Sigmoid colon (tissue), 7 donors: ENCODE measurements around the gene GAREM1. TPM values are rescaled to one million over a fixed set of nuclear protein-coding genes. Genes with fewer than 3 reads are reported as not detected.

ENCODE experiments used
- DNase-seq: peaks from one replicate; pipeline ENCODE4 v3.0.0-alpha.2; 2019
- H3K27ac ChIP-seq, 4 donors: fragments of 200-600 bp; sonication (generic); one replicate each; pipeline ENCODE4 v1.5.1; 2016 to 2019; ENCODE audit warnings: mild to moderate bottlenecking in 1 of 4
- H3K27me3 ChIP-seq, 3 donors: fragments of 200-600 bp; sonication (generic); one replicate each; pipeline ENCODE4 v1.5.1; 2019; ENCODE audit warnings: mild to moderate bottlenecking in 1 of 3
- H3K36me3 ChIP-seq, 4 donors: fragments of 200-600 bp; sonication (generic); one replicate each; pipeline ENCODE4 v1.5.1; 2016 to 2019
- H3K4me1 ChIP-seq, 4 donors: fragments of 200-600 bp; sonication (generic); one replicate each; pipeline ENCODE4 v1.5.1; 2017 to 2019
- H3K4me3 ChIP-seq, 4 donors: fragments of 200-600 bp; sonication (generic); one replicate each; pipeline ENCODE4 v1.5.1; 2017 to 2019; ENCODE audit warnings: mild to moderate bottlenecking in 2 of 4, moderate library complexity in 1 of 4
- H3K9me3 ChIP-seq, 4 donors: fragments of 200-600 bp in 3 of 4; sonication (generic) in 3 of 4; one replicate each; pipeline versions ENCODE4 v1.5.1 to v1.6.1; 2013 to 2019
- CTCF ChIP-seq, 4 experiments: fragments of 450-650 bp in 3 of 4; fragments of 200-600 bp in 1 of 4; IDR thresholded peaks; one replicate each; pipeline ENCODE4 v1.5.1; 2016 to 2019; ENCODE audit warnings: antibody characterized with exemption in 4 of 4, mild to moderate bottlenecking in 3 of 4, moderate library complexity in 2 of 4
- EP300 ChIP-seq, 4 donors: sonication (generic); formaldehyde crosslinking; IDR thresholded peaks; one replicate each; pipeline ENCODE4 v1.6.1; 2017; ENCODE audit warnings: antibody characterized with exemption in 4 of 4
- POLR2A ChIP-seq, 2 donors: fragments of 450-650 bp; IDR thresholded peaks; one replicate each; pipeline ENCODE4 v1.6.1; 2016; ENCODE audit warnings: antibody characterized with exemption in 2 of 2, mild to moderate bottlenecking in 2 of 2, moderate library complexity in 2 of 2
- POLR2AphosphoS5 ChIP-seq, 4 donors: sonication (generic); formaldehyde crosslinking; IDR thresholded peaks; one replicate each; pipeline ENCODE4 v1.6.1; 2017; ENCODE audit warnings: antibody characterized with exemption in 4 of 4
- WGBS, 2 donors: extraction: QIAGEN DNeasy Blood & Tissue Kit; methylation state at CpG; one replicate each; pipeline ENCODE4 v1.1.7; 2013; 5-methylcytosine and 5-hydroxymethylcytosine counted together
- intact Hi-C: fragments of 100-400 bp; cut with DNase I; formaldehyde crosslinking; loops from one replicate; pipeline ENCODE4 v1.15.1; 2023
- polyA plus RNA-seq, 3 donors: library from polyadenylated mRNA; stranded (reverse); fragments of 200-250 nt; gene quantifications; one replicate each; pipeline ENCODE4 v1.2.3, GENCODE V29; 2013
- total RNA-seq, 4 donors: library from RNA; depleted of rRNA; stranded (reverse); fragments of >200 nt; gene quantifications; one replicate each; pipeline ENCODE4 v1.1.0, GENCODE V29; 2016
- donor health status: healthy with polysubstance abuse.
- donor health status: Bipolar disorder and iron deficiency.
- donor health status: healthy.

The GAREM1 gene
- total and polyA plus RNA-seq, 7 donors = 4.9 to 11.8 (median 6.6) TPM

- 76 to 81% methylated on average over 7 of the region's 7 CpGs for WGBS, 2 donors
- Histone ChIP-seq H3K36me3 (no peaks in the 10 kb centered on the region), H3K27me3 (no peaks in the 10 kb centered on the region), H3K27ac (no peak overlapping the region), H3K4me3 (no peak overlapping the region), H3K9me3 (no peaks in the 10 kb centered on the region), H3K4me1 (peaks cover 0 to 24% (median 9%) of the 10 kb centered on the region in 4 donors)
- TF ChIP-seq POLR2A (IDR thresholded peaks at IDR 0.05) (no peak), POLR2AphosphoS5 (IDR thresholded peaks at IDR 0.05) (no peak), CTCF (IDR thresholded peaks at IDR 0.05) (no peak), EP300 (IDR thresholded peaks at IDR 0.05) (no peak)
- intact Hi-C loops = no loop called here
- no peak for DNase-seq
Measured at GRCh38 chr18:32437100-32437834, 33.4 kb downstream of the GAREM1 start.

- DNase-seq = no peak
- 59 to 80% methylated on average over 5 of the region's 5 CpGs for WGBS, 2 donors
- TF ChIP-seq POLR2AphosphoS5 (IDR thresholded peaks at IDR 0.05) (no peak), EP300 (IDR thresholded peaks at IDR 0.05) (no peak), POLR2A (IDR thresholded peaks at IDR 0.05) (no peak), CTCF (IDR thresholded peaks at IDR 0.05) (no peak)
- Histone ChIP-seq H3K27me3 (no peaks in the 10 kb centered on the region), H3K4me3 (no peak overlapping the region), H3K36me3 (no peaks in the 10 kb centered on the region), H3K4me1 (peaks cover 0 to 16% (median 2%) of the 10 kb centered on the region in 4 donors), H3K9me3 (no peaks in the 10 kb centered on the region), H3K27ac (no peak overlapping the region)
- intact Hi-C loops = no loop called here
Measured at GRCh38 chr18:32435631-32436500, 34.8 kb downstream of the GAREM1 start.

GRCh38 chr18:32431753-32432152 lies 38.9 kb downstream of the GAREM1 start:
- no peak overlapping the region for H3K27ac ChIP-seq
- H3K27me3 ChIP-seq = no peaks in the 10 kb centered on the region
- TF ChIP-seq CTCF (IDR thresholded peaks at IDR 0.05) (no peak), EP300 (IDR thresholded peaks at IDR 0.05) (no peak), POLR2A (IDR thresholded peaks at IDR 0.05) (no peak), POLR2AphosphoS5 (IDR thresholded peaks at IDR 0.05) (no peak)
- no peaks in the 10 kb centered on the region for H3K36me3 ChIP-seq
- 65 to 98% methylated on average over 2 of the region's 2 CpGs for WGBS, 2 donors
- DNase-seq = no peak
- no peak overlapping the region for H3K4me3 ChIP-seq
- H3K4me1 ChIP-seq = peaks cover 0 to 7% (median 4%) of the 10 kb centered on the region in 4 donors
- H3K9me3 ChIP-seq = no peaks in the 10 kb centered on the region
- intact Hi-C loops = no loop called here

- DNase-seq = no peak
- peaks cover 0 to 25% (median 13%) of the 10 kb centered on the region in 4 donors for H3K4me1 ChIP-seq
- intact Hi-C loops = no loop called here
- H3K9me3 ChIP-seq = no peaks in the 10 kb centered on the region
- WGBS, 2 donors = 90 to 94% methylated on average over 3 of the region's 3 CpGs
- H3K36me3 ChIP-seq = no peaks in the 10 kb centered on the region
- TF ChIP-seq CTCF (IDR thresholded peaks at IDR 0.05) = no peak
- TF ChIP-seq POLR2AphosphoS5 (IDR thresholded peaks at IDR 0.05) = no peak
- H3K27me3 ChIP-seq = no peaks in the 10 kb centered on the region
- no peak overlapping the region for H3K4me3 ChIP-seq
- no peak overlapping the region for H3K27ac ChIP-seq
Measured at GRCh38 chr18:32429402-32429801, 41.3 kb downstream of the GAREM1 start.
